Measurements from ENCODE around the gene RHEX. TPM values are rescaled to one million over a fixed set of nuclear protein-coding genes. Genes with fewer than 3 reads are reported as not detected.
"Not testable (repeated sequence)": the region's sequence is repeated elsewhere in the genome, so short reads cannot be mapped to it uniquely, and the experiment has no call there.

RHEX gene
- total and polyA plus RNA-seq, 4 donors: 0.57 to 7.4 (median 1.2) TPM

GRCh38 chr1:206064501-206064900, 11.5 kb downstream of the RHEX start:
- not testable (repeated sequence) for H3K36me3 ChIP-seq (ENCODE audit: control insufficient read depth in 4 of 4, insufficient read depth in 4 of 4, low read length in 4 of 4); ATAC-seq (ENCODE audit: insufficient read depth, low FRiP score); H3K9ac ChIP-seq (ENCODE audit: insufficient read depth in 1 of 2, low read length in 2 of 2); H3K27ac ChIP-seq (ENCODE audit: low read depth in 1 of 2, low read length in 1 of 2); H3K27me3 ChIP-seq (ENCODE audit: control insufficient read depth in 3 of 3, insufficient read depth in 3 of 3, low read length in 2 of 3); DNase-seq; H3K4me1 ChIP-seq (ENCODE audit: control insufficient read depth in 5 of 5, insufficient read depth in 5 of 5, low read length in 5 of 5); H3K9me3 ChIP-seq (ENCODE audit: control insufficient read depth in 4 of 4, insufficient read depth in 3 of 4, low read length in 3 of 4); H3K4me3 ChIP-seq
- 89 to 94% methylated on average over 13 to 22 of the region's 25 CpGs for WGBS, 2 donors

DNA sequence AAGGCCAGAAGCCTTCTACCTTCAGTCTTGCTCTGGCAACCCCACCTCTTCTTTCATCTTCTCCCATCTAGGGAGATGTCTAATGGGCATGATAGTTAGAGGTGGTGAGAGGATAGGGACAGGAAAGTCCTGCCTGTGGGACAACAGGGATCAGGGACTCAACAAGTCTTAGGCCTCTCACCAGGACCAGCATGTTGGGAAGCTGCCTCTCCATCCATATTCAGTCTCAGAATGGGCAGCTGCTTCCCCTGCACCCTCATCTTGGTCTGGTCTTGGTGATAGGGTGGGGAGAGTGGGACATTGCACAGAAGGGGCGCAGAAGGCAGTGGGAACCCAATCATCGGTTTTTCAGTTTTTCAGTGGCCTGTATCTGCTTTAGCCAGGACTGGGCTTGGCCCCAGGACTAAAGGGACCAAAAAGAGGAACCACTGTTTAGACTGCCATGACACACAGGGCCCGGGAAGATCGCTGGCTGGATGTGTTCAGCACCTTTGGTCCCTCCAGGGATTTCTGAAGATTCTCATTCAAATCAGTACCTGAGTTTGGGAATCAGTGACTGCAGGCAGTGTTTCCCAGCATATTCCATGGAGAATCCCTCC, 12.7 kb downstream of the RHEX start:
- WGBS, 2 donors: 80 to 83% methylated on average over 4 of the region's 4 CpGs
- no peak for TF ChIP-seq CTCF (IDR thresholded peaks at IDR 0.05; ENCODE audit: control extremely low read depth, extremely low read depth)
- ATAC-seq (ENCODE audit: insufficient read depth, low FRiP score): no peak

DNA sequence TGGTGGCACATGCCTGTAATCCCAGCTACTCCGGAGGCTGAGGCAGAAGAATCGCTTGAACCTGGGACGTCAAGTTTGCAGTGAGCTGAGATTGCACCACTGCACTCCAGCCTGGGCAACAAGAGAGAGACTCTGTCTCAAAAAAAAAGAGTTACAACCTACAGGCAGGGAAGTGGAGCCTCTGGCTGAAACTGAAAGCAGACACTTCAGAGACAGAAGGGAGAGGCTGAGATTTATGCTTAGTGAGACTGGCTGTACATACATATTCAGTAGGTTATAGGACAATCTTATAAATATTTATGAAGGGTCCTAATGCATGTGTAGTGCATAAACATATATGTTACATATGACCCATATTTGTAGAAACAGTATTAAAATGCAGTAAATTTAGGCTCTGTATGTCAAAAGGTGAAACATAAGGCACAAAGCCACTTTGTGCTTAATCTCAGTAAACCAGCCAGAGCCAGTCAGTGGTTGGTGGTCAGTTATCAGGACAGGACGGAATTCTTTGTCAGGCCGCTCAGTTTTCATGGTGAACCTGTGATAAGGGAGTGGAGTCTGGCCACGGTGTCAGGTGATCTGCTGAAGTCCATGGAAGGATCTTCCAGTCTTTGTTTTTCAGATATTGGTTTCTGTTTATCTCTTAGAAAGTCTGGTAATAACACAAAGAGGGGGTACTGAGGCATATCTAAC, 13.7 kb downstream of the RHEX start:
- H3K27me3 ChIP-seq (ENCODE audit: control insufficient read depth in 3 of 3, insufficient read depth in 3 of 3, low read length in 2 of 3): peaks cover 0 to 2% (median 0%) of the 10 kb centered on the region in 3 donors
- ATAC-seq (ENCODE audit: insufficient read depth, low FRiP score) (no peak), DNase-seq (peak in 1 of 3 donors; percentile 12)
- H3K27ac ChIP-seq (ENCODE audit: low read depth in 1 of 2, low read length in 1 of 2): no peak overlapping the region
- 68 to 78% methylated on average over 5 to 6 of the region's 6 CpGs for WGBS, 2 donors
- H3K36me3 ChIP-seq (ENCODE audit: control insufficient read depth in 4 of 4, insufficient read depth in 4 of 4, low read length in 4 of 4): no peaks in the 10 kb centered on the region
- TF ChIP-seq CTCF (IDR thresholded peaks at IDR 0.05; ENCODE audit: control extremely low read depth, extremely low read depth): no peak
- no peak overlapping the region for H3K4me3 ChIP-seq
- no peak overlapping the region for H3K9ac ChIP-seq (ENCODE audit: insufficient read depth in 1 of 2, low read length in 2 of 2)
- peaks cover 0 to 4% (median 0%) of the 10 kb centered on the region in 5 donors for H3K4me1 ChIP-seq (ENCODE audit: control insufficient read depth in 5 of 5, insufficient read depth in 5 of 5, low read length in 5 of 5)
- H3K9me3 ChIP-seq (ENCODE audit: control insufficient read depth in 4 of 4, insufficient read depth in 3 of 4, low read length in 3 of 4): no peaks in the 10 kb centered on the region

More for the DNA sequence above, 12.7 kb downstream of the RHEX start:
- no peaks in the 10 kb centered on the region for H3K9me3 ChIP-seq (ENCODE audit: control insufficient read depth in 4 of 4, insufficient read depth in 3 of 4, low read length in 3 of 4)
- peaks cover 0 to 4% (median 0%) of the 10 kb centered on the region in 5 donors for H3K4me1 ChIP-seq (ENCODE audit: control insufficient read depth in 5 of 5, insufficient read depth in 5 of 5, low read length in 5 of 5)
- peaks cover 0 to 2% (median 0%) of the 10 kb centered on the region in 3 donors for H3K27me3 ChIP-seq (ENCODE audit: control insufficient read depth in 3 of 3, insufficient read depth in 3 of 3, low read length in 2 of 3)
- H3K27ac ChIP-seq (ENCODE audit: low read depth in 1 of 2, low read length in 1 of 2): no peak overlapping the region
- no peak for DNase-seq
- H3K9ac ChIP-seq (ENCODE audit: insufficient read depth in 1 of 2, low read length in 2 of 2): no peak overlapping the region
- no peak overlapping the region for H3K4me3 ChIP-seq
- H3K36me3 ChIP-seq (ENCODE audit: control insufficient read depth in 4 of 4, insufficient read depth in 4 of 4, low read length in 4 of 4): no peaks in the 10 kb centered on the region

GRCh38 chr1:206067486-206068227, 14.7 kb downstream of the RHEX start:
- ATAC-seq (ENCODE audit: insufficient read depth, low FRiP score): no peak
- peaks cover 0 to 2% (median 0%) of the 10 kb centered on the region in 3 donors for H3K27me3 ChIP-seq (ENCODE audit: control insufficient read depth in 3 of 3, insufficient read depth in 3 of 3, low read length in 2 of 3)
- H3K9me3 ChIP-seq (ENCODE audit: control insufficient read depth in 4 of 4, insufficient read depth in 3 of 4, low read length in 3 of 4): no peaks in the 10 kb centered on the region
- H3K4me3 ChIP-seq: no peak overlapping the region
- TF ChIP-seq CTCF (IDR thresholded peaks at IDR 0.05; ENCODE audit: control extremely low read depth, extremely low read depth): no peak
- peaks cover 0 to 4% (median 0%) of the 10 kb centered on the region in 5 donors for H3K4me1 ChIP-seq (ENCODE audit: control insufficient read depth in 5 of 5, insufficient read depth in 5 of 5, low read length in 5 of 5)
- DNase-seq: peak in 1 of 3 donors; percentile 30
- H3K9ac ChIP-seq (ENCODE audit: insufficient read depth in 1 of 2, low read length in 2 of 2): no peak overlapping the region
- peak overlapping the region in 1 of 2 donors; percentile 72 for H3K27ac ChIP-seq (ENCODE audit: low read depth in 1 of 2, low read length in 1 of 2)
- H3K36me3 ChIP-seq (ENCODE audit: control insufficient read depth in 4 of 4, insufficient read depth in 4 of 4, low read length in 4 of 4): no peaks in the 10 kb centered on the region
- 32 to 43% methylated on average over 8 of the region's 8 CpGs for WGBS, 2 donors

Data from lung (tissue), 12 donors.